Tibial nerve (tissue), 4 donors: ENCODE data around the gene ZNF575. TPM values are rescaled to one million over a fixed set of nuclear protein-coding genes. Genes with fewer than 3 reads are reported as not detected.

ENCODE experiments used
- DNase-seq, 2 donors: peaks; one replicate each; pipeline ENCODE4 v3.0.0-alpha.2; 2019; ENCODE audit warnings: low spot score in 2 of 2
- H3K27ac ChIP-seq, 4 donors: fragments of 200-600 bp; sonication (generic) in 3 of 4; one replicate each; pipeline ENCODE4 v1.5.1; 2017 to 2019; ENCODE audit warnings: mild to moderate bottlenecking in 1 of 4
- H3K27me3 ChIP-seq, 2 donors: fragments of 200-600 bp; sonication (generic) in 1 of 2; one replicate each; pipeline versions ENCODE4 v1.5.1 to v1.6.0; 2017 to 2019
- H3K36me3 ChIP-seq, 3 donors: fragments of 200-600 bp; sonication (generic); one replicate each; pipeline ENCODE4 v1.5.1; 2018 to 2019
- H3K4me1 ChIP-seq, 4 donors: fragments of 200-600 bp; sonication (generic) in 3 of 4; one replicate each; pipeline ENCODE4 v1.5.1; 2017 to 2019
- H3K4me3 ChIP-seq, 4 donors: fragments of 200-600 bp; sonication (generic) in 3 of 4; one replicate each; pipeline ENCODE4 v1.5.1; 2017 to 2019; ENCODE audit warnings: mild to moderate bottlenecking in 1 of 4, moderate library complexity in 1 of 4
- H3K9me3 ChIP-seq, 4 donors: fragments of 200-600 bp; sonication (generic) in 3 of 4; one replicate each; pipeline ENCODE4 v1.5.1; 2017 to 2019
- CTCF ChIP-seq, 5 experiments: fragments of 200-600 bp in 3 of 5; fragments of 450-650 bp in 2 of 5; sonication (generic) in 3 of 5; IDR thresholded peaks; one replicate each; pipeline ENCODE4 v1.5.1; 2016 to 2019; ENCODE audit warnings: antibody characterized with exemption in 5 of 5, mild to moderate bottlenecking in 3 of 5, moderate library complexity in 2 of 5
- EP300 ChIP-seq, 2 donors: sonication (generic); formaldehyde crosslinking; IDR thresholded peaks; one replicate each; pipeline ENCODE4 v1.6.1; 2017; ENCODE audit warnings: antibody characterized with exemption in 2 of 2, mild to moderate bottlenecking in 1 of 2
- POLR2A ChIP-seq, 2 donors: fragments of 450-650 bp; IDR thresholded peaks; one replicate each; pipeline ENCODE4 v1.6.1; 2017; ENCODE audit warnings: antibody characterized with exemption in 2 of 2, mild to moderate bottlenecking in 2 of 2, moderate library complexity in 2 of 2
- WGBS, 2 donors: methylation state at CpG; one replicate each; pipeline ENCODE4 v1.1.5; 2018; 5-methylcytosine and 5-hydroxymethylcytosine counted together
- total RNA-seq, 4 donors: library from RNA; depleted of rRNA; stranded (reverse); fragments of >200 nt; gene quantifications; one replicate each; pipeline ENCODE4 v1.1.0, GENCODE V29; 2016

Gene ZNF575
- total RNA-seq, 4 donors from 2014 or later = 0.60 to 0.63 TPM; not detected in 2

- TF ChIP-seq EP300 (IDR thresholded peaks at IDR 0.05) (no peak), POLR2A (IDR thresholded peaks at IDR 0.05) (no peak), CTCF (IDR thresholded peaks at IDR 0.05) (no peak)
- no peaks in the 10 kb centered on the region for H3K27me3 ChIP-seq
- peak overlapping the region; percentile 89 to 94 (median 90) for H3K27ac ChIP-seq
- H3K9me3 ChIP-seq = peaks cover 0 to 11% (median 0%) of the 10 kb centered on the region in 4 donors
- no peak for DNase-seq
- H3K36me3 ChIP-seq = peaks cover 0 to 34% (median 0%) of the 10 kb centered on the region in 3 donors
- H3K4me1 ChIP-seq = peaks cover 0 to 29% (median 15%) of the 10 kb centered on the region in 4 donors
- peak overlapping the region; percentile 31 to 63 (median 58) for H3K4me3 ChIP-seq
- 9 to 11% methylated on average over 17 of the region's 17 CpGs for WGBS, 2 donors
Observed at GRCh38 chr19:43534305-43534815, 1.4 kb downstream of the ZNF575 start.

GRCh38 chr19:43534816-43535761, 2.1 kb downstream of the ZNF575 start:
- peak; percentile 36 to 60 for DNase-seq
- no peaks in the 10 kb centered on the region for H3K27me3 ChIP-seq
- H3K4me1 ChIP-seq = peaks cover 0 to 29% (median 15%) of the 10 kb centered on the region in 4 donors
- peaks cover 0 to 14% (median 0%) of the 10 kb centered on the region in 4 donors for H3K9me3 ChIP-seq
- TF ChIP-seq CTCF (IDR thresholded peaks at IDR 0.05) (peak; percentile 43 to 75 (median 54)), EP300 (IDR thresholded peaks at IDR 0.05) (no peak), POLR2A (IDR thresholded peaks at IDR 0.05) (no peak)
- no peak overlapping the region for H3K4me3 ChIP-seq
- peaks cover 0 to 42% (median 0%) of the 10 kb centered on the region in 3 donors for H3K36me3 ChIP-seq
- H3K27ac ChIP-seq = peak overlapping the region; percentile 89 to 94 (median 90)
- WGBS, 2 donors = 52 to 60% methylated on average over 60 to 62 of the region's 62 CpGs

GRCh38 chr19:43538922-43539321, 5.9 kb downstream of the ZNF575 start:
- H3K9me3 ChIP-seq = peaks cover 0 to 14% (median 0%) of the 10 kb centered on the region in 4 donors
- peaks cover 0 to 80% (median 0%) of the 10 kb centered on the region in 3 donors for H3K36me3 ChIP-seq
- H3K4me1 ChIP-seq = peaks cover 0 to 18% (median 8%) of the 10 kb centered on the region in 4 donors
- no peak overlapping the region for H3K4me3 ChIP-seq
- TF ChIP-seq CTCF (IDR thresholded peaks at IDR 0.05) = no peak
- no peak for TF ChIP-seq POLR2A (IDR thresholded peaks at IDR 0.05)
- TF ChIP-seq EP300 (IDR thresholded peaks at IDR 0.05) = no peak
- no peaks in the 10 kb centered on the region for H3K27me3 ChIP-seq
- no peak for DNase-seq
- no peak overlapping the region for H3K27ac ChIP-seq

GRCh38 chr19:43540381-43540780, 7.4 kb downstream of the ZNF575 start:
- no peak for DNase-seq
- H3K4me1 ChIP-seq = peaks cover 0 to 6% (median 4%) of the 10 kb centered on the region in 4 donors
- H3K4me3 ChIP-seq = no peak overlapping the region
- WGBS, 2 donors = 93 to 95% methylated on average over 3 of the region's 3 CpGs
- H3K9me3 ChIP-seq = peaks cover 0 to 14% (median 0%) of the 10 kb centered on the region in 4 donors
- peaks cover 0 to 95% (median 0%) of the 10 kb centered on the region in 3 donors for H3K36me3 ChIP-seq
- H3K27ac ChIP-seq = no peak overlapping the region
- no peak for TF ChIP-seq EP300 (IDR thresholded peaks at IDR 0.05)
- TF ChIP-seq CTCF (IDR thresholded peaks at IDR 0.05) = no peak
- no peak for TF ChIP-seq POLR2A (IDR thresholded peaks at IDR 0.05)
- no peaks in the 10 kb centered on the region for H3K27me3 ChIP-seq
